GM18519 (cell line): ENCODE data around the gene ALDH1B1.

Source experiments
- ATAC-seq: cut with Tn5 transposase; IDR thresholded peaks from one replicate; pipeline ENCODE4 v1.9.1; 2021; ENCODE audit warnings: mild to moderate bottlenecking, moderate library complexity; ENCODE audit not compliant: unreplicated experiment, low FRiP score

Gene ALDH1B1

GRCh38 chr9:38392235-38393127 is at the start of gene ALDH1B1:
Gene ALDH1B1, plus strand, starts transcription at chr9:38392702. Its CDS starts 3,047 bp downstream, at chr9:38395749.
- peak; percentile 93 for ATAC-seq

DNA sequence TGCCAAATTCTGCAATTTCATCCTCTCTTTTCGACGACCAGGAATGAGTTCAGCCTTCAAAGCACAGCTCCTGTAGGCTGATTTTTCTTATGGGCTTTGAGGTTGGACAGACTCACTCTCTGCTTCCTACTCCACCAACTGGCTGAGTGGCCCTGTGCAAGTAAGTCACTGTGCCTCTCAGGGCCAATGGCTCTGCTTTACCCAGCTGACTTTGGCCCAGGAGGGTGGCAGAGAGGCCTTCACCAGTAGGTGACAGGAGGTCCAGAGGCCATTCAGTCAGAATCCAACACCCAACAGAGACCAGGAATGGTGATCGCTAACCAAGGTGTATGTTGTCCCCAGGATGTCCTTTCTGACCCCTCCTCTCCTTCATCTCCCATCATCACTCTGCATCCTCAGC is 49.5 kb upstream of the ALDH1B1 start:
- ATAC-seq: no peak

GRCh38 chr9:38343552-38343951 is 49.0 kb upstream of the ALDH1B1 start:
- ATAC-seq: no peak

- ATAC-seq: no peak
Measured at GRCh38 chr9:38344566-38345324, 47.8 kb upstream of the ALDH1B1 start.

DNA sequence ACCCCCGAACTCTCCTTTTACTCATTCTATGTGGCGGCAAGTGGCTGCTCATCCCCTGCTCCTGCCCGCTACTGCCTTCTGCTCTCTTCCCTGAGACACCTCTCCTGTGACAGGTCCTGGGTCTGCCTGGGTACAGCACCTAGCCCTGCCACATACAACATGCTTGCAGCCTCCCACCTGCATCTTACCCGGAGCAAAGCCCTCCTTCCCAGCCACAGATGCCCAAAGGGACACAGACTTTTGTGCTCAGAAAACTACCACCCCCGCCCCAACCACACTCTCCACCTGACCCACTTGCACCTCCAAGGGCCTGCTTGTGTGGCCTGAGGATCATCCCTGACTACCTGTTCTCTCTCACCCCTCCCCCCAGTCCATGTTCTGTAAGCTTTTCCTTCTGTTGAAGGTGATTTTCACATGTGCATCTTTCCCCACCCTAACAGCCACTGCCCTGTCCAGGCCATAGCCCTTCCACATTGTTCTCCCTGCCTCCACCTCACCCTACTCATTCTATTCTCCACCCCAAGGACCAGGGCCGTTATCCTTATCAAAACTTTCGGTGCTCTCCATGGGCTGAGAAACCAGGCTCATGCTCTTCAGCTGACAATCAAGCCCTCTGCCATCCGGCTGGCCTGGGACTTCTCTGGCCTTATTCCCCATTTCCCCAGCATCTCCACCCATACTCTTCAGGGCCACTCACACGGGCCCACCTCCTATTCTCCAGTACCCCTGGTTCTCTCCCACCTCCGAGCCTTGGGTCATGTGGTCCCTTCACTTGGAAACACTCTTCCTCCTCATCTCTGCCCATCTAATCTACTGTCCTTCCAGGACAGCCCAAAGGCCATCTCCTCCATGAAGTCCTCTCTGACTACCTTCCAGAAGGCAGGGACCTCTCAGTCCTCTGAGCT is 46.4 kb upstream of the ALDH1B1 start:
- ATAC-seq: no peak

- no peak for ATAC-seq
Measured at GRCh38 chr9:38346811-38347210, 45.7 kb upstream of the ALDH1B1 start.

GRCh38 chr9:38347271-38347671 is 45.2 kb upstream of the ALDH1B1 start:
- ATAC-seq: no peak

DNA sequence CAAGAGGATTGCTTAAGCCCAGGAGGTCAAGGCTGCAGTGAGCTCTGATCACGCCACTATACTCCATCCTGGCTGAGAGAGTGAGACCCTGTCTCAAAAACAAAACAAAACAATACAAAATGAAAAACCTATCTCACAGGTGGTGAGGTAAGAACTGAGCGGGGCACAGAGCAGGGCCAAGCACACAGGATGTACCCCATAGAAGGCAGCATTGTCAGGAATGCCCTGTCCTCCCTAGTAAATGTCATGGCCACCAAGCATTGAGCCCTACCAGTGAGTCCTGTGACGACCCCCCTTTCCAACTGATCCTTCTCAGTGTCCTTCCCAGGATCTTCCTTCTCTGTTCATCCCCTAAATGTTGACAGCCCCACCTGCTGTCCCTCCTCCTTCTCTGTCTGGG is 44.6 kb upstream of the ALDH1B1 start:
- ATAC-seq: no peak

DNA sequence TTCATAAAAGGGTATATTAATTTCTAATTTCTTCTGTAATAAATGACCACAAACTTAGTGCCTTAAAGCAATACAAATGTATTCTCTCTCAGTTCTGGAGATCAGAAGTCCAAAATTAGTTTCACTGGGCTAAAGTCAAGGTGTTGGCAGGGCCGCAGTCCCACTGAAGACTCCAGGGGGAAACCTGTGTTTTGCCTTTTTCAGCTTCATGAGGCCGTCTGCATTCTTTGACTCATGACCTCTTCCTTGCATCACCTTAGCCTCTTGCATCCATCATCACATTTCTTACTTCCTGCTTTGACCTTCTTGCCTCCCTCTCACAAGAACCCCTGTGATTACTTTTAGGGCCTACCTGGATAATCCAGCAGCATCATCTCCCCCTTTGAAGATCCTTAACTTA is 42.0 kb upstream of the ALDH1B1 start:
- ATAC-seq: no peak

DNA sequence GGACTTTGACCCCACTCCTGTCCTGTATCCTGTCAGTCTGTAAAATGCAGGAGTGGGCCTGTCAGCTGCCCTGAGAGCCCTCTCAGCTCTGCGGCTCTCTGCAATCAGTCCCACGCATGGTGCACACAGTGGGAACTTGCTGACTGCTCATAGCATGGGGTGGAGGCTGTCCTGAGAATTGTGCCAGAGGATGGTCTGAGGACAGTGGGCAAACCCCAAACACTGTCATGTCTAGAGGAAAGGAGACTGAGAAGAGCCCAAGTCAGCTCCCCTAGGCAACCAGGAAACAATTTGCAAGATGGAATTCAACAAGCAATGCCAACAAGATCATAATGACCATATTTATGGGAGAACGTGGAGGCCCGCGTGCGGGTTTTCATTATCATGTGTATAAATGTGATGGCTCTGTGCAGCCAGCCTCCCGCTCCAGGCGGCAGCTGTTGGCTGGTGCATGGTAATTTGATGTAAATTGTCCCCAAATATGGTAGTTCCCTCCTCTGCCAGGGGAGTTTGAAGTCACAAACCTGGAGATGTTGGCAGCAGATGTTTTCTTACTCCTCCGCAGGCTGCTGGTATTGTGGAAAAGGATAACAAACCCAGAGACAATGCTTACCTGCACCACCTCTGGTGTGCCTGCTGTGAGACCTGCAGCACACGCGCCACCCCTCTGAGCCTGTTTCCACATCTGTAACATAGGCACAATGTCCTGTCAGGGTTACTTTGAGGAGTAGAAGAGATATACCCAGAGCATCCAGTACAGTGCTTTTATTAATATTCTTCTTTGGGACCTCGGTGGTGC is 39.8 kb upstream of the ALDH1B1 start:
- no peak for ATAC-seq

DNA sequence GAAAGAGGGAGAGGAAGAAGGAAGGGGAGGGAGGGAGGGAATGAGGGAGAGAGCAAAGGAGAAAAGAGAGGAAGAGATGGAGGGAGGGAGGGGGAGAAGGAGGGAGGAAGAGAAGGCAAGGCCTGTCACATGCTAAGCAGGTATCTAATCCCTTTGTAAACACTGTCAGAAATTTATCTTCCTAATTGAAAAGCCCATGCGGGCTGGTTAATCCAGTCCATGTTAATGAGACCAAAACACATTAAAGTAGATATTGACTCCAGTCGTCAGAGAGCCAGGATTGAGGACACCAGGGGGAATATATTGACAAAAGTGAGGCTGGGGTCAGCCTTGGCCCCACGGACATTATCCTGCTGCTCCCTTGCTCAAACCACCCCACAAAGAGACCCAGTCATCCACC is 37.4 kb upstream of the ALDH1B1 start:
- ATAC-seq: no peak

GRCh38 chr9:38355517-38356120 is 36.9 kb upstream of the ALDH1B1 start:
- ATAC-seq: no peak

DNA sequence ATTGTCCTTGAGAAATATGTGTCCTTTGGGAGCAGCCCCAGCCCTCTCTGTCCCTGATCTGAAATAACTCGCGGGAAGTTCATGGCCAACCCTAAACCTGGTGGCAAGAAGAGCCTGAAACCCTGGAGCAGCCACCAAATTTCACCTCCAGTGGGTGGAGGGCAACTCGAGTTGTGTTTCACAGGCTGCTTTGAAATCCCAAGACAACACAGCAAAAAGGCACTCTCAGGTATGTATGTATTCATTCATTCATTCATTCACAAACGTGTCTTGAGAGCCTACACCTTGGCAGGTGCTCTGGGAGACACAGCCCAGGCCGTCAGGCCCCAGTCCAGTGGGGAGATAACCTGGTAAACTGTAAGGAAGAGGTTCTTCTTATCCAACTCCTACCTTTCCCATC is 35.7 kb upstream of the ALDH1B1 start:
- no peak for ATAC-seq

GRCh38 chr9:38357350-38358114 is 35.0 kb upstream of the ALDH1B1 start:
- no peak for ATAC-seq

DNA sequence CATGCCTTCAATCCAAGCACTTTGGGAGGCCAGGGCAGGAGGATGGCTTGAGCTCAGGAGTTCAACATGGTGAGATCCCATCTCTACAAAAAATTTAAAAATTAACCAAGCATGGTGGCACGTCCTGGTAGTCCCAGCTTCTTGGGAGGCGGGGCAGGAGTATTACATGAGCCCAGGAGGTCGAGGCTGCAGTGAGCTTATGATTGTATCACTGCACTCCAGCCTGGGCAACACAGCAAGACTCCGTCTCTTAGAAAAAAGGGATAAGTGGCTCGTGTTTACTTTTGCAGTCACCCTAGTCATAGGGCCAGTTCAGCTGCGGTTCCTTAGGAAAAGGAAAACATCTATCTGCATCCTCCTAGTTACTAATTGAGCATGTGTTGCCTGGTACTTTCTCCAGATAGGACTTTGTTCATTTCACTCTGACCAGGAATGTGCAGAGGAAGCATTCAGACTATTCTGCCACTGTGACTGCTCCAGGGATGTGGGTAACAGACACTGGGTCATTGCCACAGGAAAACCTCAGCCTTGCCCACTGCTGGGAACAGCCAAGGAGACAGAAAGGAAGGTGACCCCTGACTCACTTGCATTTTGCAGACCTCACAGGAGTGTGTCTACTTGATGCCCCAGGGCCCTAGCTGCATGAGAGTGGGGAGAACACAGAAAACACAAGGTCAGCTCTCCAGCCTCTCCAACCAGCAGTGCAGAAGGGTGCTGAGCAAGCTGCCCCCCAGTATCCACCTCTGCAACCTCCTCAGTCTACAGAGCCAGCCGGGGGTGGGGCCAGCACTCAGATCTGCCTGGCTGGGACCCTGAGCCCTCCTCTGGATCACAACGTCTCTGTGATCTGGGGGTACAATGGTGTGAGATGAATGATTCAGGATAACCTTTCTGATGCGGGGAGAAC is 33.9 kb upstream of the ALDH1B1 start:
- no peak for ATAC-seq

GRCh38 chr9:38359297-38359653 is 33.2 kb upstream of the ALDH1B1 start:
- ATAC-seq: no peak

DNA sequence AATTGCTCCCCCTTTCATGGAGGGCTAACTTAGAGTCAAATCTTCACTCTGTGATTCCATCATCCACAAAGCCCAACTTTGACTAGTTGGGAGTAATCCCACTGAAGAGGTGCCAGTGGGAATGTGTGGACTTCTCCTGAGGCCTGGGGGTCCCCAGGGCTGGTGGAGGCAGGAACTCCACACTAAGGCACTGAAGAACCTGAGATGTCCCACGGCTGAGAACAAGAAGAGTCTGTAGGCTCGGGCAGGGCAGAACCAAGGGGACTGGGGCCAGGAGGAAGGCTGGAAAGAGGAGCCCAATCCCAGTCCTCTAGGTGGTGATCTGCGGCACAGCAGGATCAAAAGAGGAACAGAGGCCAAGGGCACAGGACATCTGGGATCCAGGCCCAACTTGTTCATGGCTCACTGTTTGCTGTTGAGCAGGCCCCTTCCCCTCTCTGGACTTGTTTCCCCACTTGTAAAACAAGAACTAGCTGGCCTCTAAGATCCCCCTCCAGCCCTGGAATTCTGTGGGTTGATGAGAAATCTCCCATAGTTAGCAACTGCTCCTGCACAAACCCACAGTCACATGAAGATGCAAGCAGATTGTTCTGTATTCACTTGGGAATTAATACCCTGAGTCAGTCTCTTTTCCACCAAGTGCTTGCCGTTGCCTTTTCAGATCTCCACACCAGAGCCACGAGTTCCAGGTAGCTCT is 32.7 kb upstream of the ALDH1B1 start:
- ATAC-seq: no peak
